Activated CD4-positive, alpha-beta T cell treated with anti-CD3 and anti-CD28 coated beads, Interleukin-2, amount 50 U/mL, for 1 hour (primary cell): Measurements from ENCODE around the gene SH3BGRL.
"Not testable (repeated sequence)": the region's sequence is repeated elsewhere in the genome, so short reads cannot be mapped to it uniquely, and the experiment has no call there.

Experiments used
- DNase-seq: peaks from one replicate; pipeline ENCODE4 v3.0.0-alpha.2; 2020

SH3BGRL gene

GRCh38 chrX:81259714-81260395 is 58.0 kb downstream of the SH3BGRL start:
- no peak for DNase-seq

- no peak for DNase-seq
These were observed 59.7 kb downstream of the SH3BGRL start for GRCh38 chrX:81261576-81261975.

- DNase-seq, result no peak
These were observed 61.2 kb downstream of the SH3BGRL start for GRCh38 chrX:81263059-81263458.

GRCh38 chrX:81278616-81279015 is 76.7 kb downstream of the SH3BGRL start:
- no peak for DNase-seq

- DNase-seq, result no peak
These were observed 78.2 kb downstream of the SH3BGRL start for GRCh38 chrX:81280148-81280547.

- DNase-seq, result no peak
These were observed 84.2 kb downstream of the SH3BGRL start for GRCh38 chrX:81286075-81286474.

- no peak for DNase-seq
These were observed 84.7 kb downstream of the SH3BGRL start for GRCh38 chrX:81286608-81287007.

GRCh38 chrX:81291996-81292395 is 90.1 kb downstream of the SH3BGRL start:
- no peak for DNase-seq

- no peak for DNase-seq
These were observed 92.2 kb downstream of the SH3BGRL start for GRCh38 chrX:81294101-81294500.

GRCh38 chrX:81301877-81302276 is 100.0 kb downstream of the SH3BGRL start:
- DNase-seq, result no peak

GRCh38 chrX:81304563-81304962 is 102.7 kb downstream of the SH3BGRL start:
- DNase-seq, result no peak

GRCh38 chrX:81305240-81305639 is 103.3 kb downstream of the SH3BGRL start:
- DNase-seq, result no peak

GRCh38 chrX:81308086-81308829 is 106.4 kb downstream of the SH3BGRL start:
- no peak for DNase-seq

- DNase-seq, result no peak
These were observed 114.3 kb downstream of the SH3BGRL start for GRCh38 chrX:81316163-81316562.

- not testable (repeated sequence) for DNase-seq
These were observed 129.8 kb downstream of the SH3BGRL start for GRCh38 chrX:81331653-81332052.

GRCh38 chrX:81336455-81337152 is 134.7 kb downstream of the SH3BGRL start:
- DNase-seq, result no peak

GRCh38 chrX:81337805-81338204 is 135.9 kb downstream of the SH3BGRL start:
- DNase-seq, result no peak

GRCh38 chrX:81338924-81339323 is 137.0 kb downstream of the SH3BGRL start:
- no peak for DNase-seq

- not testable (repeated sequence) for DNase-seq
These were observed 143.4 kb downstream of the SH3BGRL start for GRCh38 chrX:81345296-81345695.
